Activated CD4-positive, alpha-beta T cell treated with anti-CD3 and anti-CD28 coated beads, Interleukin-2, amount 50 U/mL, for 4 hours (primary cell): ENCODE results near the gene XRCC3.

ENCODE experiments used
- DNase-seq, 2 experiments: peaks; one replicate each; pipeline ENCODE4 v3.0.0-alpha.2; 2020

The XRCC3 gene

GRCh38 chr14:103738166-103738565 is 22.9 kb upstream of the XRCC3 start:
- no peak for DNase-seq

DNA sequence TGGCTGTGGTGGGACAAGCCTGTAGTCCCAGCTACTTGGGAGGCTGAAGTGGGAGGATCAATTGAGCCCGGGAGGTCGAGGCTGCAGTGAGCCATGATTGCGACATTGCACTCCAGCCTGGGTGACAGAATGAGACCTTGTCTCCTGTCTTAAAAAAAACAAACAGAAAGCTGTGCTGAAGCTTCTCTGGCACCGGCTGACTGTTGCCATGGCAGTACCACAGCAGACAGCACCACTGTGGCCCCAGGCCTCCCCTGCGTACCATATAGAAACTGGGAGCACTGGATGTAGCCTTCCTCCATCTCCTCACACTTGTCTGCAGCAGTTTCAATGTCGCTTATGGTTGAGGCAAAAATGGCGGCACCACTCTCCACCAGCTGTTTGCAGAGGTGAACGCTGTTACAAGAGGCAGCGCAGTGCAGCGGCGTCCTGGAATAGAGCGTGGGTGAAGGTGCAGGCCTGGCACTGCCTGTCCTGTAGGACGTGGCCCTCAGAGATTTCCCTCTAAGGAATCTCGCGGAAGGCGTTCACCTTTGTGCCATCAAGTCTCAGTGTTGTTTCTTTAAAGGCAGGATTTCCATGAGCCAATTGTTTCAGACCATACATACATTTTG is 22.3 kb upstream of the XRCC3 start:
- no peak for DNase-seq

DNA sequence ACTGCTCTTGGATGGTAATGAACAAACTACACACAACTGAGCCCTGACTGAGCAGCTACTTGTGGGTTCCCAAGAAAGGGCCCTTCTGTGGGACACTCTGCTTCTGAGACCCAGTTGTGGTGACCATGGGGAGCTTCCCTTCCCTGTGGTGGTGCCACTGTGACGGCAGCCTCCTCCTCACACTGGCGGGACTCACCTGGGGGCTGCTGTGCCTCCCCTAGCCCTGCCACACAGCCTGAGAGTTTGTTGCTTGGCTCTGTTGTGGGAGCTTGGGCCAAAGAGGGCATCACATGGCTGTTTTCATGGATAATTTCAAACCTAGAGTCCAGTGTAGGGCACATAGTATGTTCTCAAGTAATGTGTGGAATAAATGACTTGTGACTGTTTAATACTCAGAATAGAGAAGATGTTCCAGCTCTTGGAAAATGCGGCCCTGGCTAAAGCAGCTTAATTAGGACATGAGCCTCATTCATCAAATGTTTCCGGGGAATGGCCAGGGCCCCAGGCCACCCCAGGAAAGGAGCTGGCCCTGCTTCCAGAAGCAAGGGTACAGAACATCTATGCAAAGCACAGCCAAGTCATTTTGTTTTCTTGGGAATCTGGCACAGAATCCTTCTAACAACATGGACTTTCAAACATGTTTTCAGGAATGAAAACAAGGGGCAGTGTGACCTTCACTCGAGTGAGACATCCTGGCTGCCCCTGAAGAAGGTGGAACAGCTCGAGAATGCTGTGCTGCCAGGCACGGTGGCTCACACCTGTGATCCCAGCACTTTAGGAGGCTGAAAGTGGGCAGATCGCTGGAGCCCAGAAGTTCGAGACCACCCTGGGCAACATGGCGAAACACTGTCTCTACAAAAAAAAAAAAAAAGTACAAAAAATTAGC is 21.5 kb upstream of the XRCC3 start:
- DNase-seq, result no peak

- DNase-seq, result no peak
Measured at GRCh38 chr14:103735815-103736545, 20.7 kb upstream of the XRCC3 start.

DNA sequence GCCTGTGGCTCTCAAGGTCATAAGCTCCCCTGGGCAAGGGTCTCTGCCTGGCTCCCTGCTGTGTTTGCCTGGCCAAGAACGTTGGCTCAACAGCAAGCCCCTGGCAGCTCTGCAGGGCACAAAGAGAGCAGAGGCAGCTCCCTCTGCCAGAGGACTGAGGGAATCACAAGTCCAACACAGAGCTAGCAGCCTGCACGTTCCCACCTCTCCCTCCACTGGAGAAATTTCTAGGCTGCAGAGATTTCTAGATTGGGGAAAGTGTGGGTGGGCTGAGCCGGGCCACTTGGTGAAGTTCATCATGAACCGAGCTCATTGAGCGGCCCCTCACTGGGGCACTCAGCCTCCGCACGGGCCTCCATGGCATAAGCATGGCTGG is 20.2 kb upstream of the XRCC3 start:
- no peak for DNase-seq

DNA sequence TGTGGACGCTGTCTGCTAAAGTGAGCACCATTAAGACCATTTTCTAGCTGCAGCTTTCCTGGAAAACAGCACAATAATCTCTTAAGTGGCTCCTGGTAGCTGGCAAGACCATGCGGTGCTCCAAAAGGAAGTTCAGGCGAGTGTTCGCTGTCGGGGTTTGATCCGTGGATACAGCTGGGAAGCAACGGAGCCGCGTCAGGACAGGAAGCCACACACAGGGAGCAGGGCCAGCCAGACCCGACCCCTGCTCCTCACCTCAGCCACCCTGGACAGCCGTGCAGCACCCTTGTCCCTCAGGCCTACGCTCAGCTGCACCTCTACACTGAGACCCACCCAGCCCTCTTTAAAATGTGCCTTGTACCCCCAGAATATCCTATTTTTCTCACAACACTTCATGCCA is 19.8 kb upstream of the XRCC3 start:
- no peak for DNase-seq

GRCh38 chr14:103734081-103734888 is 19.0 kb upstream of the XRCC3 start:
- DNase-seq, result no peak

DNA sequence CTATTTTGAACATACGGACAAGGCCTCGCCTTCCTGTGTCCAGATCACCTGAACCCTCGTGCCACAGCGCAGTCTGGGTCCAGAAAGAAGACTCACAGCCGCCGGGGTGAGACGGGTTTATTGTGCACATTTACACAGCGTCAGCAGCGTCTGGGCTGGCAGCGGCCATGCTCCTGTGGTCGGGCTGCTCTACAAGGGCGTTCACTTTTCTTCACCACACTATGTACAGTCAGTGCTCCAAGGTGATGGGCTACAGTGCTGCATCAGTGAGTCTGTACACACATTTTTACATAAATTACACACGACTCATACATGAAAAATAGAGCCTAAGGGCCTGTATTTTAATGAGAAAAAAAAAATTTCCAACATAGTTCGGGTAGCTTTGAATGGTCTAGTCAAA is 18.4 kb upstream of the XRCC3 start:
- no peak for DNase-seq

DNA sequence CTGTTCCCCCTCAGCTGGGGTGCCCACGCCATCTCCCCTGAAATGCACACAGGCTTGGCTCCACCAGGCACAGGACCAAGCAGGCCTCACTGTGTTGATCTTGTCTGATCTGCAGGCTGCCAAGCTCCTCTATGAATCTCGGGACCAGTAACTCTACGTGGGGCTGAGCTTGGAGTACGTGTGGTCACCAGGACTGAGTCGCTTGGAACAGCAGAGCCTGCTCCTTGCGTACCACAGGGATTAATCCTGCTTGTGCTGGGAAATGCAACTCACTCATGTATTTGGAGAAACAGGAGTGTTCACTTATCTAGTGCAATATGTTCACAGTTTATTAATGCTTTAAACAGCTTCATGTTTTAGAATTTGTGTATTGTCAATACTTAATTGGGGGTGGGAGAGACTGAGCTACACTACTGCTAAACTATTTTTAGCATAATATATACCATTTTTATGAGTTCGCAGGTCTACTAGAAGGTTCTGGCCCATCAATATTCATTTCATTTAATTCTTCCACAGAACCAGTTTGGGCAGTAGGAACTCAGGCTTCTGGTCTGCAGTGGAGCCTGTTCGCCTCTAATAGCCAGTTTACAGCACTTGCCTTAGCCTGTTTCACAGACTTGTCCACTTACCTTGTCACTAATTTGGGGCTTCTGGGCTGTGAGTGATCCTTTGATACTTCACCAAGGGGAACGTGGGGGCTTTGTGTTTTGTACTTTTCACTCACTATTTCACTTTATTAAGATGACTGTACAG is 17.8 kb upstream of the XRCC3 start:
- no peak for DNase-seq

- no peak for DNase-seq
Measured at GRCh38 chr14:103731916-103732867, 16.9 kb upstream of the XRCC3 start.

DNA sequence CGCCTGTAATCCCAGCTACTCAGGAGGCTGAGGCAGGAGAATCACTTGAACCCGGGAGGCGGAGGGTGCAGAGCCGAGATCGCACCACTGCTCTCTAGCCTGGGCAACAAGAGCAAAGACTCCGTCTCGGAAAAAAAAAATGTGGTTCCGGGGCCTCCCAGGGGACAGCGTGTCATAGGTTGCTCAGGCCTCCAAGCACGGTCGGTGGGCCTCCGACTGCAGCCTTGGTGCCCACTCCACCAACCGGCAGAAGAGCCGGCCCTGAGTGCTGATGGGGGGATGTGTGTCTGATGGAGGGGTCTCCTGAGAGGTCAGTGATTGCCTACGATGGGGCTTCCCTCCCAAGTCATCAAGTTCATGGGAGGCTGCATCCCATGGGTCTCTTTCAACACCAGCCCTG is 16.2 kb upstream of the XRCC3 start:
- no peak for DNase-seq

GRCh38 chr14:103730490-103731035 is 15.3 kb upstream of the XRCC3 start:
- no peak for DNase-seq

GRCh38 chr14:103729496-103730448 is 14.5 kb upstream of the XRCC3 start:
- DNase-seq, result no peak

- DNase-seq, result no peak
Measured at GRCh38 chr14:103728721-103729120, 13.5 kb upstream of the XRCC3 start.

DNA sequence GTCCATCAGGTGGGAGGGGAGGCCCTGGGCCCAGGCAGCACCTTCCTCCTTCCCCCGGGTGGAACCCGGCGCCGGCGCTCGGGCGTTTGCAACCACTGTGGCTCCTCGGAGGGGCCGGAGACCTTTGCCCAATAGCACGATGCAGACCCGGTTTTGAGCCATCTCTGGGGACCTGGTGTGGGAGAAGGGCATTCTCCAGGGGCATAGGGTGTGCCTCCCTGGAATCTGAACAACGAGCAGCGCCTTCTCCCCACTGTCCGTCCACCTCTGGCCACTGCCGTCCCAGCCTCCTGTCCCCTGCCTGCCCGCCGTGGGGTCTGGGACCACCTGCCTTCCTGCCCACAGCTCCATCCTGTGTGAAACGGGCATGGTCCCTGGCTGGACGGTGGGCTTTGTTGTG is 12.9 kb upstream of the XRCC3 start:
- no peak for DNase-seq

DNA sequence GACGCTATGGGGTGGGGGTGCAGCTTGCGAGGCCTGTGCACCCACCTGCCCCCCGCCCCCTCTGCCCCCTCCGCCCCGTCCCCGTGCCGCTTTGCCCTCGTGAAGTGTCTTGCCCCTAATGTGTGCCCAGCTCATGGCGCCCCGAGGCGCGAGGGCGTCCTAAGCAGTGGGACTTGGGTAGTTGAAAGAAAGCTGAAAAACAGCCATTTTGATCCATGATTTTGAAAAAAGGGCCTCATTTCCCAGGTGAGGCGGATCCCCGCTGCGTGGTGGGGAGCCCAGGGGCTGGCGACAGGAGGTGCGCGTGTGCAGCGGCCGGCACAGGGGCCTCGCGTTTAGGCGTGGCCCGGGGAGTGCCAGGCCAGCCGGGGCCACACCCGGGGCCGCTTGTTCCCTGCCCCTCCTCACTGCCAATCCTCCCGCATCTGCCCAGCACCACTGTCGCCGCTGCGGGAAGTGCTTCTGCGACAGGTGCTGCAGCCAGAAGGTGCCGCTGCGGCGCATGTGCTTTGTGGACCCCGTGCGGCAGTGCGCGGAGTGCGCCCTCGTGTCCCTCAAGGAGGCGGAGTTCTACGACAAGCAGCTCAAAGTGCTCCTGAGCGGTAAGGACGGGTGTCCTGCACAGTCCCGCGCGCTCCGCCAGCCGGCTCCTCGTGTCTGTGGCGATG is 12.2 kb upstream of the XRCC3 start:
- no peak for DNase-seq

DNA sequence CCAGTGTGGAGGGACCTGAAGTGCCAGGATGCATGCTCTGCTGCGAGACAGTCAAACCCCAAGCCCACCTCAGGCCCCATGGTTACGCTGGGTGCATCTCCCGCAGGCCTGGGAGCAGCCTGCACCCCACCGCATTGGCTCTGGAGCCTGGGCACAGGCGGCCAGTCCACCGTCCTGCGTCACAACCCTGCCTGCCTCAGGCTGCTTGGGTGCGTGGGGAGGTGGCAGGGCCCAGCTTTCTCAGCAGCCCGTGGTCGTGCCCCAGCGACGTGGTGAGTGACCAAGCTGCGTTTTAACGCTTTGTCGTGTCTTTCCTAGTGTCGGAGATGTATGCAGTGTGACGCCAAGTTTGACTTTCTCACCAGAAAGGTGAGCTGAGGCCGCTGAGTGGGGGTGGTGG is 11.2 kb upstream of the XRCC3 start:
- no peak for DNase-seq

DNA sequence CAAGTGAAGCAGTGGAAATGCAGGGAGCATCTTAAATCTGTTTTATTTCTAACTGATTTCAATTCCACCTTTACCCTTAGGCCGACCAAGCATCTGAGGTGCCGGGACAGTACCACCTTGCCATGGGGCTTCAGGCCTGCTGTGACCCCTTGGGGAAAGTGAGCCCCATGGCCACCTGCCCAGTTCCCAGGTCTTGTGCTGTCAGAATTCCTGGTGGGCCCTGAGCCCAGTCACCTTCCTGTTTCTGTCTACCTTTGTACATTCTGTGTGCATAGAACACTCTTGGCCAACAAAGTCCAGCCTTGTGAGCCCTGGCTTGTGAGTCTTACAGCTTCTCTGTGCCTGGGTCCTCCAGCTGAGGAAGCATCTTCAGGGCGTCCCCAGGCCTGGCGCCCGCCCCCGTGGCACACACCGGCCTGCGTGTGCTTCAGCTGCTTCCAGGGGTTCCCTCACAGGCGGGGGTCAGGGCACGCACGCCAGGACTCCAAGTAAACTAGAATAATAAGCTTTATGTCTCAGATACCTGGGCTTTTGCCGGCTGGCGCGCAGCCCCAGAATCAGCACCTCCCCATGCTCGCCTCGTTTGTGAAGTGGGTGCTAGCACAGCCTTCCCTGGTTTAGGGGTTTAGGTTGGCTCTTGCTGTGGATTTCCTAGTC is 10.6 kb upstream of the XRCC3 start:
- DNase-seq, result no peak
